Effector memory CD4-positive, alpha-beta T cell (primary cell): Measurements from ENCODE around the gene FADS3.
"Not testable (repeated sequence)": the region's sequence is repeated elsewhere in the genome, so short reads cannot be mapped to it uniquely, and the experiment has no call there.

ENCODE experiments used
- DNase-seq, 3 donors: peaks; one replicate each; pipeline ENCODE4 v3.0.0-alpha.2; 2020
- H3K27ac ChIP-seq: 2 replicates; pipeline ENCODE4 v1.7.0; 2013; ENCODE audit warnings: mild to moderate bottlenecking, low read length, moderate library complexity; ENCODE audit not compliant: insufficient read depth, poor library complexity, severe bottlenecking
- H3K27me3 ChIP-seq: replicated peaks from 2 replicates; pipeline ENCODE4 v1.7.0; 2013; ENCODE audit warnings: mild to moderate bottlenecking, low read length; ENCODE audit not compliant: insufficient read depth, control insufficient read depth, poor library complexity, severe bottlenecking
- H3K36me3 ChIP-seq: 2 replicates; pipeline ENCODE4 v1.7.0; 2013; ENCODE audit warnings: mild to moderate bottlenecking, low read length, moderate library complexity; ENCODE audit not compliant: control insufficient read depth, insufficient read depth
- H3K4me1 ChIP-seq: 2 replicates; pipeline ENCODE4 v1.7.0; 2013; ENCODE audit warnings: low read length, mild to moderate bottlenecking; ENCODE audit not compliant: control insufficient read depth, insufficient read depth, poor library complexity, severe bottlenecking
- H3K4me3 ChIP-seq: 2 replicates; pipeline ENCODE4 v1.7.0; 2013; ENCODE audit warnings: low read length, low read depth, mild to moderate bottlenecking; ENCODE audit not compliant: insufficient read depth, poor library complexity, severe bottlenecking
- H3K9me3 ChIP-seq: 2 replicates; pipeline ENCODE4 v1.7.0; 2013; ENCODE audit warnings: mild to moderate bottlenecking, low read length, moderate library complexity; ENCODE audit not compliant: control insufficient read depth

Gene FADS3

GRCh38 chr11:61888590-61888989 is 2.8 kb downstream of the FADS3 start:
- Histone ChIP-seq H3K27me3 (no peaks in the 10 kb centered on the region), H3K27ac (no peak overlapping the region), H3K4me1 (peaks cover 9% of the 10 kb centered on the region), H3K4me3 (no peak overlapping the region), H3K36me3 (no peaks in the 10 kb centered on the region), H3K9me3 (no peaks in the 10 kb centered on the region)
- no peak for DNase-seq

DNA sequence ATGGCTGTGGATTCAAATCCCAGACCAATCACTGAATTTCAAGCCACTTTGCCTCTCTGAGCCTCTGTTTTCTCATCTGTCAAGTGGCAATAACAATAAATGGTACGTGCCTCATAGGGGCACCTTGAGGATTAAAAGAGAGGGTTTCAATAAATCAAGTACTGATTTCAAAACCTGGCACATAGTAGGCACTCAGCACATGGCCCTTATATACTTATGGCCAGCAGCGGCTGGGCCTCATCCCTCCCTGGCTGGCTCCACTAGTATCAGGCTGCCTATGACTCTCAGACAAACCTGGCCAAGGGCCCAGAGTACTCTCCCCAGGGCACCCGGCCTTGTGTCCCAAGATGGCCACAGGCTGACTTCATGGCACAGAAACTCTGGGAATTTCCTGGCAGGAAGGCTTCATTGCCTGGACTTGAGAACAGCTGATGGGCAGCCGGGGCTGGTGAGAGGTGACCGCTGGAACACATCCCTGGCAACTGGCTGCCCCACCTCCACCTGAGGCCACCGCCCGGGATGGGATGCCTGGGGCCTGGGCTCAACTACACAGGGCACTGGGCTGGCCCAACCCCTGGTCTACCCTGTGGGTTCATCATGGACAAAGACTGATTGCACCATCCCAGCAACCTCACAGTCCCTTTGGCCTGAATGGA is 3.4 kb downstream of the FADS3 start:
- Histone ChIP-seq H3K4me1 (peaks cover 9% of the 10 kb centered on the region), H3K4me3 (no peak overlapping the region), H3K36me3 (no peaks in the 10 kb centered on the region), H3K27me3 (no peaks in the 10 kb centered on the region), H3K27ac (no peak overlapping the region), H3K9me3 (no peaks in the 10 kb centered on the region)
- no peak for DNase-seq

DNA sequence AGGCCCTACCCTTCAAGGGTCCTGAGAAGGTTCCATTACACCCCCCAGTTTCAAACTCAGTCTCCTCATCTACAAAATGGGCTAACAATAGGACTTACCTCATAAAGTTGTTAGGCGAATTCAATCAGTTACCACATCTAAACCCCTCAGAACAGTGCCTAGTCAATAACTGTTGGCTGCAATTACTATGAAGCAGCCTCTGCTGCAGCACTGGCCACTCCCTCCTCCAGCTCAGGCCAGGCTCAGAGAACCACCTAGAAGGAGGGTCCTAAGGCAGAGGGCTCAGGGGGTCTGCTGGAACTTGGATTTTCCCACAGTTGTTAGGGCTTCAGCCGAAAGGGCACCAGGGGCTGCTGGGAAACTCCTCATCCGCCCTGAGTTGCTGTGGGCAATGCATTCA is 4.7 kb downstream of the FADS3 start:
- no peak for DNase-seq
- Histone ChIP-seq H3K4me1 (peaks cover 9% of the 10 kb centered on the region), H3K36me3 (no peaks in the 10 kb centered on the region), H3K27me3 (no peaks in the 10 kb centered on the region), H3K27ac (no peak overlapping the region), H3K4me3 (no peak overlapping the region), H3K9me3 (no peaks in the 10 kb centered on the region)

GRCh38 chr11:61885784-61886580 is 5.4 kb downstream of the FADS3 start:
- no peak overlapping the region for H3K27ac ChIP-seq
- DNase-seq: no peak
- H3K27me3 ChIP-seq: no peaks in the 10 kb centered on the region
- H3K36me3 ChIP-seq: no peaks in the 10 kb centered on the region
- peaks cover 9% of the 10 kb centered on the region for H3K4me1 ChIP-seq
- H3K4me3 ChIP-seq: no peak overlapping the region
- no peaks in the 10 kb centered on the region for H3K9me3 ChIP-seq

- no peak overlapping the region for H3K4me3 ChIP-seq
- H3K36me3 ChIP-seq: no peaks in the 10 kb centered on the region
- peaks cover 2% of the 10 kb centered on the region for H3K4me1 ChIP-seq
Observed at GRCh38 chr11:61885166-61885778, 6.1 kb downstream of the FADS3 start.

GRCh38 chr11:61883947-61884346 is 7.4 kb downstream of the FADS3 start:
- H3K27ac ChIP-seq: no peak overlapping the region
- no peak for DNase-seq
- no peak overlapping the region for H3K4me3 ChIP-seq
- no peaks in the 10 kb centered on the region for H3K27me3 ChIP-seq
- H3K4me1 ChIP-seq: no peaks in the 10 kb centered on the region
- H3K9me3 ChIP-seq: no peaks in the 10 kb centered on the region
- H3K36me3 ChIP-seq: no peaks in the 10 kb centered on the region

More at GRCh38 chr11:61885166-61885778, 6.1 kb downstream of the FADS3 start:
- Histone ChIP-seq H3K27me3 (no peaks in the 10 kb centered on the region), H3K9me3 (no peaks in the 10 kb centered on the region), H3K27ac (no peak overlapping the region)
- no peak for DNase-seq

GRCh38 chr11:61883327-61883726 is 8.0 kb downstream of the FADS3 start:
- Histone ChIP-seq H3K27me3 (no peaks in the 10 kb centered on the region), H3K4me3 (no peak overlapping the region), H3K9me3 (no peaks in the 10 kb centered on the region), H3K4me1 (no peaks in the 10 kb centered on the region), H3K27ac (no peak overlapping the region), H3K36me3 (no peaks in the 10 kb centered on the region)
- no peak for DNase-seq

GRCh38 chr11:61882879-61883278 is 8.5 kb downstream of the FADS3 start:
- Histone ChIP-seq H3K4me3 (no peak overlapping the region), H3K9me3 (no peaks in the 10 kb centered on the region), H3K27ac (no peak overlapping the region), H3K36me3 (no peaks in the 10 kb centered on the region), H3K4me1 (no peaks in the 10 kb centered on the region), H3K27me3 (no peaks in the 10 kb centered on the region)
- no peak for DNase-seq

DNA sequence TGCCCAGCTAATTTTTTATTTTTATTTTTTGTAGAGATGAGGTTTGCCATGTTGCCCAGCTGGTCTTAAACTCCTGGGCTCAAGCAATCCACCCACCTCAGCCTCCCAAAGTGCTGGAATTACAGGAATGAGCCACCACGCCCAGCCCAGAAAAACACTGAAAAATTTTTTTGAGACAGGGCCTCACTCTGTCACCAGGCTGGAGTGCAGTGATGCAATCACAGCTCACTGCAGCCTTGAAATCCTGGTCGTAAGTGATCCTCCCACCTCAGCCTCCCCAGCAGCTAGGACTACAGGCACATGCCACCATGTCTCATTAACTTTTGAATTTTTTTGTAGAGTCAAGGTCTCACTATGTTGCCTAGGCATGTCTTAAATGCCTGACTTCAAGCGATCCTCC is 9.1 kb downstream of the FADS3 start:
- H3K4me3 ChIP-seq, H3K27me3 ChIP-seq, H3K27ac ChIP-seq, H3K36me3 ChIP-seq, H3K4me1 ChIP-seq, DNase-seq, H3K9me3 ChIP-seq: not testable (repeated sequence)

- no peaks in the 10 kb centered on the region for H3K9me3 ChIP-seq
- H3K4me1 ChIP-seq: no peaks in the 10 kb centered on the region
- no peak overlapping the region for H3K27ac ChIP-seq
- no peaks in the 10 kb centered on the region for H3K36me3 ChIP-seq
- H3K4me3 ChIP-seq: no peak overlapping the region
- no peaks in the 10 kb centered on the region for H3K27me3 ChIP-seq
- no peak for DNase-seq
Observed at GRCh38 chr11:61881397-61881796, 9.9 kb downstream of the FADS3 start.
